ENCODE measurements around the gene HAT1.

HAT1 gene

GRCh38 chr2:171999161-171999560 is 76.9 kb downstream of the HAT1 start:
- Histone ChIP-seq H3K4me1 (ENCODE audit: low read length) (peaks cover 13% of the 10 kb centered on the region), H3K79me2 (ENCODE audit: low read length) (no peaks in the 10 kb centered on the region), H3K27me3 (ENCODE audit: low read depth, low read length) (no peaks in the 10 kb centered on the region), H4K20me1 (ENCODE audit: insufficient read depth, low read length) (no peaks in the 10 kb centered on the region), H2AFZ (ENCODE audit: low read depth, low read length) (peak overlapping the region; percentile 98), H3K4me3 (ENCODE audit: low read length) (peak overlapping the region; percentile 86), H3K4me2 (ENCODE audit: low read length) (peak overlapping the region; percentile 85), H3K27ac (ENCODE audit: low read length) (no peak overlapping the region), H3K9ac (ENCODE audit: low read length) (peak overlapping the region; percentile 72), H3K9me3 (ENCODE audit: insufficient read depth, low read length) (no peaks in the 10 kb centered on the region), H3K36me3 (replicated peaks; ENCODE audit: low read depth, low read length) (no peaks in the 10 kb centered on the region)
- TF ChIP-seq, protein P1, sequence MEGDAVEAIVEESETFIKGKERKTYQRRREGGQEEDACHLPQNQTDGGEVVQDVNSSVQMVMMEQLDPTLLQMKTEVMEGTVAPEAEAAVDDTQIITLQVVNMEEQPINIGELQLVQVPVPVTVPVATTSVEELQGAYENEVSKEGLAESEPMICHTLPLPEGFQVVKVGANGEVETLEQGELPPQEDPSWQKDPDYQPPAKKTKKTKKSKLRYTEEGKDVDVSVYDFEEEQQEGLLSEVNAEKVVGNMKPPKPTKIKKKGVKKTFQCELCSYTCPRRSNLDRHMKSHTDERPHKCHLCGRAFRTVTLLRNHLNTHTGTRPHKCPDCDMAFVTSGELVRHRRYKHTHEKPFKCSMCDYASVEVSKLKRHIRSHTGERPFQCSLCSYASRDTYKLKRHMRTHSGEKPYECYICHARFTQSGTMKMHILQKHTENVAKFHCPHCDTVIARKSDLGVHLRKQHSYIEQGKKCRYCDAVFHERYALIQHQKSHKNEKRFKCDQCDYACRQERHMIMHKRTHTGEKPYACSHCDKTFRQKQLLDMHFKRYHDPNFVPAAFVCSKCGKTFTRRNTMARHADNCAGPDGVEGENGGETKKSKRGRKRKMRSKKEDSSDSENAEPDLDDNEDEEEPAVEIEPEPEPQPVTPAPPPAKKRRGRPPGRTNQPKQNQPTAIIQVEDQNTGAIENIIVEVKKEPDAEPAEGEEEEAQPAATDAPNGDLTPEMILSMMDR (IDR thresholded peaks at IDR 0.05; ENCODE audit: low read depth, low read length) = no peak
- no peak for TF ChIP-seq EZH2phosphoT487 (IDR thresholded peaks at IDR 0.05; ENCODE audit: low read depth)

GRCh38 chr2:171999604-172000469 is 77.6 kb downstream of the HAT1 start, which contains the start of gene METAP1D:
Gene METAP1D (plus strand): TSS chr2:171999953. CDS start chr2:171999970, 17 bp downstream.
- Histone ChIP-seq H3K4me2 (ENCODE audit: low read length) (peak within 1 kb of the TSS; percentile 93), H3K9me3 (ENCODE audit: insufficient read depth, low read length) (no peaks in the 10 kb centered on the region), H2AFZ (ENCODE audit: low read depth, low read length) (peak within 1 kb of the TSS; percentile 98), H3K9ac (ENCODE audit: low read length) (peak within 1 kb of the TSS; percentile 74), H3K36me3 (replicated peaks; ENCODE audit: low read depth, low read length) (no peaks in the 10 kb centered on the region), H3K27ac (ENCODE audit: low read length) (peak within 1 kb of the TSS; percentile 30), H3K4me1 (ENCODE audit: low read length) (peaks cover 13% of the 10 kb centered on the region), H3K4me3 (ENCODE audit: low read length) (peak within 1 kb of the TSS; percentile 86), H3K79me2 (ENCODE audit: low read length) (no peaks in the 10 kb centered on the region), H3K27me3 (ENCODE audit: low read depth, low read length) (no peaks in the 10 kb centered on the region), H4K20me1 (ENCODE audit: insufficient read depth, low read length) (no peaks in the 10 kb centered on the region)
- TF ChIP-seq, protein P1 (IDR thresholded peaks at IDR 0.05; ENCODE audit: low read depth, low read length) = no peak
- TF ChIP-seq EZH2phosphoT487 (IDR thresholded peaks at IDR 0.05; ENCODE audit: low read depth) = no peak

- Histone ChIP-seq H3K36me3 (replicated peaks; ENCODE audit: low read depth, low read length) (no peaks in the 10 kb centered on the region), H3K27ac (ENCODE audit: low read length) (no peak overlapping the region), H3K4me3 (ENCODE audit: low read length) (peak overlapping the region; percentile 86), H4K20me1 (ENCODE audit: insufficient read depth, low read length) (no peaks in the 10 kb centered on the region), H3K27me3 (ENCODE audit: low read depth, low read length) (no peaks in the 10 kb centered on the region), H3K4me2 (ENCODE audit: low read length) (peak overlapping the region; percentile 93), H2AFZ (ENCODE audit: low read depth, low read length) (peak overlapping the region; percentile 98), H3K79me2 (ENCODE audit: low read length) (no peaks in the 10 kb centered on the region), H3K9me3 (ENCODE audit: insufficient read depth, low read length) (no peaks in the 10 kb centered on the region), H3K4me1 (ENCODE audit: low read length) (peaks cover 13% of the 10 kb centered on the region), H3K9ac (ENCODE audit: low read length) (peak overlapping the region; percentile 74)
- TF ChIP-seq, protein P1 (IDR thresholded peaks at IDR 0.05; ENCODE audit: low read depth, low read length) = no peak
- TF ChIP-seq EZH2phosphoT487 (IDR thresholded peaks at IDR 0.05; ENCODE audit: low read depth) = no peak
Measured at GRCh38 chr2:172000696-172001361, 78.6 kb downstream of the HAT1 start.

DNA sequence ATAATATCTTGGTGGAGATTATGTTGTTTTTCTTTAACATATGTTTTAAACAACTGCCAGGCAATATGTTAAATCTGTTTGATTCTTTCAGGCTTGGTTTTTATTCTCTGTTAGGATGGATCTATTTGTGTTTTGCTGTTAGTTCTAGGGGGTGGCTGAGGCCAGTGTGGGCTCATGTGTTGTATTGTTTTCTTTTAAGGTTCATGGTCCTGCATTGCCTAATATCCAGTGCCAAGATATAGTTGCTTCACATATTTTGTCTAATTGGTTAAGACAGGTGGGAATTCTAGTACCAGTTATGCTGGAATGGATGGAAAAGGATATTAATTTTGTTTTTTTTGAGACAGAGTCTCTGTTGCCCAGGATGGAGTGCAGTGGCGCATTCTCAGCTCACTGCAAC is 85.1 kb downstream of the HAT1 start:
- Histone ChIP-seq H4K20me1 (ENCODE audit: insufficient read depth, low read length) (no peaks in the 10 kb centered on the region), H3K9me3 (ENCODE audit: insufficient read depth, low read length) (no peaks in the 10 kb centered on the region), H3K79me2 (ENCODE audit: low read length) (no peaks in the 10 kb centered on the region), H3K27ac (ENCODE audit: low read length) (no peak overlapping the region), H3K4me2 (ENCODE audit: low read length) (no peak overlapping the region), H3K36me3 (replicated peaks; ENCODE audit: low read depth, low read length) (no peaks in the 10 kb centered on the region), H2AFZ (ENCODE audit: low read depth, low read length) (no peak overlapping the region), H3K4me1 (ENCODE audit: low read length) (no peaks in the 10 kb centered on the region), H3K9ac (ENCODE audit: low read length) (no peak overlapping the region), H3K4me3 (ENCODE audit: low read length) (no peak overlapping the region), H3K27me3 (ENCODE audit: low read depth, low read length) (no peaks in the 10 kb centered on the region)
- TF ChIP-seq, protein P1 (IDR thresholded peaks at IDR 0.05; ENCODE audit: low read depth, low read length) = no peak
- TF ChIP-seq EZH2phosphoT487 (IDR thresholded peaks at IDR 0.05; ENCODE audit: low read depth) = no peak

Measured in OCI-LY3 (cell line).